ENCODE results near the gene C5orf63.
"Not testable (repeated sequence)": the region's sequence is repeated elsewhere in the genome, so short reads cannot be mapped to it uniquely, and the experiment has no call there.

The C5orf63 gene

DNA sequence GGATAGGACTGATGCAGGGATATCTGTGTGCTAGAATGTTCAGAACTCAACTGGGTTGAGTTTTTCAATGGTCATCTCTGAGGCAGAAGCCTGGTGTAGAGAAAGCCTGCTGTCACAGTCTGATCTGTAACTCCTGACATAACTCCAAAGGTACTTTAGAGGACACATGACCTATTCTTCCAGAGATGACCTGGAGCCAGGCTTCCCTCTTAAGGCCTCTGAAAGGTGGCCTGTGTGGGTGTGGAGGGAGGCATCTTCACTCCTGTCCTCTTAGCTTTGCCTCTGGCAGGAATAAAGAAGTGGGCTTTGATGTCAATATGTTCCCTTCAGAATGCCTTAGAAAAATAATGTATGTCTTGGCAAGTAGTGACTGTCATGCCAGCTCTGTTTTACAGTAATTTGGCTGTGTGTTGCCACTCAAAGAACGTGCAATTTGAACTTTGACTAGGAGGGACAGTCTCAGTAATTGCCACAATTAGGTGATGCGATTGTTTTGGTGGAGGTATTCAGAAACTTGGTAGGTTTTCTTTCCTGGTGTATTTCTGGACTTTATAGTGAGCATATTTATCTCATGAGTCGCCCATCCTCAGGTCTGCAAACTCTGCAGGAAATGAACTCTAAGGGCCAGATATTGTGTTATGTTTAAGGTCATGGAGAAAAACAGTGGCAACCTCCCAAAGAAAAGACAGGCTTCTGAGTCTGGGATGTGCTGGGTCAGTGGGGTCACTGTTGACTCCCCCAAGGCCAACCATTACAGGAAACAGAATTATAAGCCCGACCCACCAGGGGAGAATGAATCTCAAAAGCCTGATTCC, 3.2 kb upstream of the C5orf63 start:
- DNase-seq (ENCODE audit: low read depth, low spot score), result no peak
- no peak overlapping the region for H3K27ac ChIP-seq

DNA sequence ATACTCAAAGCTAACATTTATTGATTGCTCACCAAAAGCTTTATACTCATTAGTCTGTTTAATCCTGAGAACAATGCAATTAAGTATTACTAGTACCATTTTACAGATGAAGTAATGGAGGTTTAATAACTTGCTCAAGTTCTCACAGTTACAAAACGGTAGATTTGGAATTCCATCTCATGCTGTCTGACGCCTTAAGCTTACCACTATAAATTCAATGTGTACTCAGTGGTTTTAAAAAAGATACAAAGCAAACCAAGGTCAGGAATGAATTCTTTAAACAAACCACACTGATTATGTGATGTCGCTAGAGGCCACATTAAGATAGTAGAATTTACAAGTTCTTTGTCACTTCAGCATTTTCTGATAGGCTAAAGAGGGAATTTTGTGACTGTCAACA, 1.2 kb upstream of the C5orf63 start:
- H3K27ac ChIP-seq, result no peak overlapping the region
- DNase-seq (ENCODE audit: low read depth, low spot score), result no peak

DNA sequence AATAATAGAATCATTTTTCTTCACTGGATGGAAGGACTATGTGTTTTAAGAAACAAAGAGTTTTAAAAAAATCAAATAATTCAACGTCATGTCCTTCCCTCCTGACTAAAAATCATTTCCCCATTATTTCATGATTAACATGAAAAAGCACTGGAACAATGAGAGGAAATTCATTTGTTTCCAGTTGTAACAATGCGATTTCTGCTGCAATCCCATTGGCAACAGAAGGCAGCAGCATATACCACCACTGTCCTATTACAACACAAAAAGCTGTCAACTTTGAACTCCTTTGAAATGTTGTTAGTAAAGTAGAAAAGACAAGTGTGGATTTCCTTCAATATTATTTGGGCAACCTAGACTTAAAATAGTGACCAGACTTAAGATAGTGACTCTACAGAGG, 3.1 kb downstream of the C5orf63 start:
- H3K27ac ChIP-seq, result no peak overlapping the region
- no peak for DNase-seq (ENCODE audit: low read depth, low spot score)

- DNase-seq (ENCODE audit: low read depth, low spot score), result no peak
- no peak overlapping the region for H3K27ac ChIP-seq
Observed at GRCh38 chr5:127068493-127069214, 4.6 kb downstream of the C5orf63 start.

- H3K27ac ChIP-seq, result no peak overlapping the region
- DNase-seq (ENCODE audit: low read depth, low spot score), result no peak
Observed at GRCh38 chr5:127066721-127067120, 6.6 kb downstream of the C5orf63 start.

DNA sequence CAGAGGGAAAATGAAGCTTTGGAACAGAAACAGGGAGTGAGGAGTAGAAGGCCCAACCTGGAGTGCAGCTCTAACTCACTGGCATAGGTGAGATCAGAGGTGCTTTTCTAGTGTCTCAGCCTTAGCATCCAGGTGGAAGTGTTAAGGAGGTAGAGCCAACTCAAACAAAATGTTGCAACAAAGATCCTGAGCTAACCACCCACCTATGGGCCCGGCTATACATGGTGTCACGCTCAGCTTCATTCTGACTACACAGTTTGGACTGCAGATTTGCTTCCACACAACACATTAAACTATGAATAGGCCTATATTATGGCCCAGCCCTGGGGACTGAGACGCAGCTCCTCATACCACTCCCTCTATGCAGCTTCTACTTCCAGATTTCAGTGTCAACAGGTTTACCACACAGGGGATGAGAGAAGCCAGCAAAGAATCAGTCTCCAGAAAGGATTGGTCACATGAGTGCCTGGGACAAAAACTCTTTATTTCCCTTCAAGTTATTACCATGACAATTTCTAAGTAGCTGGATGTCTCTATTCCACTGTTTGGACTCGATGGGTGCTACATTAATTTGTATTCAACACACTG, 9.0 kb downstream of the C5orf63 start:
- peak; percentile 46 for DNase-seq (ENCODE audit: low read depth, low spot score)
- H3K27ac ChIP-seq, result peak overlapping the region; percentile 29

DNA sequence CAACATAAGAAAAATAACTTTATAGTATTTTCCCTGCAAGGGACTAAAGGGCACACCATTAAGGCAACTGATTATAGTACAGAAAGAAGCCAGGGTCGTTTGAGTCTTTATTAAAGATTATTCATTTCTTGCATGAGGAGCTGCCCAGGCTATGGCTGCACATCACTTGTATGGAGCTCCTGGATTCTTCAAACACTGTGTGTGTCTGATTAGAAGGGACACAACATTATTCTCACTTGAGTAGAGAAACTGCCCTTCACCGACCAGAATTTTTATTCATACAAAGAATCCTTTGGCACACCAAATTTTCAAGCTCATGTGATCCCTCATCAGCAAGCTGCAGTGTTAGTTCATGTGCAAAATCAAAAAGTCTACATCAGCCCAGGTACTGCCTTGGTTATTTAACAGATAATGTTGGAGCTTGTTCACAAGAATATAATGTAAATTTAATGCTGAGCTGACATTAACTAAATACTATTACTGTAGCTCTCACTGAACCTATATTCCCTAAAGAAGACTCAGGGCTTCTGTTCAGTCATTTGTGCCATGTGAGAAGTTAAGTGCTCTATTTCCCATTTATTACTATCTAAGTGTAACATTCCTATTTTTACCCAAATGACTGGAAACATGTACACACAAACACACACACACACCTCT, 9.9 kb downstream of the C5orf63 start:
- DNase-seq (ENCODE audit: low read depth, low spot score), result no peak
- H3K27ac ChIP-seq, result no peak overlapping the region

GRCh38 chr5:127061956-127062355, 11.3 kb downstream of the C5orf63 start:
- H3K27ac ChIP-seq, result no peak overlapping the region
- no peak for DNase-seq (ENCODE audit: low read depth, low spot score)

GRCh38 chr5:127061537-127061936, 11.8 kb downstream of the C5orf63 start:
- H3K27ac ChIP-seq, result no peak overlapping the region
- DNase-seq (ENCODE audit: low read depth, low spot score), result no peak

DNA sequence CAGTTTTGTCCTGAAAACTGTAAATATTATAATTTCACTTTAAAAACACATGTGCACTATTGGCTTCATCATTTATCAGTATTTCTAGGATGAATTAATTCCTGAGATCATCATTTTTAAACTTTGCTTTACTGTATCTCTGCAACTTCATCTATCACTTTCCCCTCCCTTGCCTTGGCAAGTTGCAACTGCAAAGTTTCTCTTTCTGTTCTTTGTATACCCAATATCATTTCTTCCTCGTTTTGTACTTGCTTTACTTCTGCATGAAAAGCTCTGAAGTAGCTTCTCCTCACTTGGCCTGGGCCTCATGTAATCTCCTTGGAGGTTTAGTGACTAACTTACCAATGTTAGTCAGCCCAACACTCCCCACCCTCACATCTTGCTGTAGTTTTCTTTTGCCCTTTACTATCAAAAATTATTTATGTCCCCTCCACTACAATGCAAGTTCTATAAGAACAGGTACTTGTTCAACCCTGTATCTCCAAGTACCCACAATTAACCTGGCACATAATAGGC, 12.8 kb downstream of the C5orf63 start:
- no peak overlapping the region for H3K27ac ChIP-seq
- no peak for DNase-seq (ENCODE audit: low read depth, low spot score)

GRCh38 chr5:127056896-127057295, 16.4 kb downstream of the C5orf63 start:
- no peak for DNase-seq (ENCODE audit: low read depth, low spot score)
- H3K27ac ChIP-seq, result no peak overlapping the region

GRCh38 chr5:127055880-127056653, 17.2 kb downstream of the C5orf63 start:
- H3K27ac ChIP-seq, result no peak overlapping the region
- no peak for DNase-seq (ENCODE audit: low read depth, low spot score)

DNA sequence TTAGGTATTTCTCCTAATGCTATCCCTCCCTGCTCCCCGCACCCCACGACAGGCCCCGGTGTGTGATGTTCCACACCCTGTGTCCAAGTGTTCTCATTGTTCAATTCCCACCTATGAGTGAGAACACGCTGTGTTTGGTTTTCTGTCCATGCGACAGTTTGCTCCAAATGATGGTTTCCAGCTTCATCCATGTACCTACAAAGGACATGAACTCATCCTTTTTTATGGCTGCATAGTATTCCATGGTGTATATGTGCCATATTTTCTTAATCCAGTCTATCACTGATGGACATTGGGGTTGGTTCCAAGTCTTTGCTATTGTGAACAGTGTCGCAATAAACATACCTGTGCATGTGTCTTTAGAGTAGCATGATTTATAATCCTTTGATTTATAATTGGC, 19.8 kb downstream of the C5orf63 start:
- H3K27ac ChIP-seq; DNase-seq (ENCODE audit: low read depth, low spot score): not testable (repeated sequence)

DNA sequence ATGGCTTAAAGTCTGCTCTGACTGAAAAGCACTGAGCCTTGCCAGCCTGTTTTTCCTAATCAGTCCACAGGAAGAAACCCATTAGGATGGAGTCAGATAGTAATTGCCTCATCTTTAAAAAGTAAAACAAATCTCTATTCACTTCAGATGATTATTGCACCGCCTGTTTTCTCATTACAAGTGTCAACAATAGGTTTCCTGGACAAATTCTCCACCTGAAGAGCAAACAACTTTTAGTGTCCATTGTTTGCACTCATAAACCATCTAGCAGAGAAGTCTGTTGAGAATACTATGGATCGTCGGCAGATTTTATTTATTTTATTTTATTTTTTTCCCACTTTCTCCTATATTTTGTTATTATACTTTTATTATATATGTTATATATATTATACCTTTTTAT, 20.3 kb downstream of the C5orf63 start:
- no peak overlapping the region for H3K27ac ChIP-seq

GRCh38 chr5:127051591-127051990, 21.7 kb downstream of the C5orf63 start:
- no peak overlapping the region for H3K27ac ChIP-seq
- no peak for DNase-seq (ENCODE audit: low read depth, low spot score)

More for the DNA sequence above, 20.3 kb downstream of the C5orf63 start:
- no peak for DNase-seq (ENCODE audit: low read depth, low spot score)

DNA sequence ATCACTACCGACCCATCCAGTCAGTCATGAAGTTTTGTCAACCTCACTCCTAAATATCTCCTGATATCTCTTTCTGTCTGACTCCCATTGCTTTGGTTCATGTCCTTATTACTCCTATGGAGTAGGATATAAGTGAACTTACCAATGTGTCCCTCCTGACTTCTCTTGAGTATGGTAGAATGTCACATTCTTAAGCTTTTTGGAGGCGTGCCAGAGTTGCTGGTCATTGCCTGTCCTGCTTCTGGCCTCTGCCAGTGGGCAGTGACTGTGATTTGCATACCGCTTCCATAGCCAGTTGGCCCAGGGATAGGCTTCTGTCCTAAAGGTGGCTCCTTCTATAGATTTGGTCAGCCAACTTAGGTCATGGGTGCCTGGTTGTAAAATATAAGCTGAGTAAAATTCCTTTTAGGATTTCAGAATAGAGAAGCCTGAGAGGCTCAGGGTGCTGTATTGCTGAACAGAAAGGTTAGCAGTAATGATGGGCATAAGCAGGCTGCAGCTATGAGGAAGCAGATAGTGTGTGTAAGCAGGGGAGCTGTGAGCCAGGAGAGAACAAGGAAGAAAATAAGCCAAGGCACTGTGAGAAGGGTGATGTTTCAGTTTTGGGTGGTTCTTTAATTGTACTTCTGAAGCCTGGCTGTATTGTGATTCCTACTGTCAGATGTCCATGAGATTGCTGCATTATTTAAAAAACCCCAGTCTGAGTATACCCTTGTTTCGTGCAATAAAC, 26.8 kb downstream of the C5orf63 start:
- no peak overlapping the region for H3K27ac ChIP-seq
- no peak for DNase-seq (ENCODE audit: low read depth, low spot score)

- no peak for DNase-seq (ENCODE audit: low read depth, low spot score)
- peak overlapping the region; percentile 45 for H3K27ac ChIP-seq
Observed at GRCh38 chr5:127042593-127042992, 30.7 kb downstream of the C5orf63 start.

GRCh38 chr5:127041571-127041970, 31.7 kb downstream of the C5orf63 start:
- H3K27ac ChIP-seq, result peak overlapping the region; percentile 45
- no peak for DNase-seq (ENCODE audit: low read depth, low spot score)

Data from epithelial cell of prostate (primary cell).